H9 (cell line): ENCODE results near the gene AKAP14. TPM values are rescaled to one million over a fixed set of nuclear protein-coding genes. Genes with fewer than 3 reads are reported as not detected.

Experiments
- DNase-seq: peaks from one replicate; pipeline ENCODE4 v3.0.0-alpha.2; 2017
- H2AFZ ChIP-seq: one replicate; pipeline ENCODE4 v1.6.1; 2013; ENCODE audit warnings: mild to moderate bottlenecking, low read length, control low read depth, moderate library complexity
- H2AK5ac ChIP-seq: 2 replicates; pipeline ENCODE4 v1.6.1; 2013; ENCODE audit warnings: low read length, control low read depth, mixed read lengths; ENCODE audit not compliant: insufficient read length
- H2BK120ac ChIP-seq: one replicate; pipeline ENCODE4 v1.6.1; 2013; ENCODE audit warnings: low read depth, mild to moderate bottlenecking, low read length, control low read depth, inconsistent platforms; ENCODE audit not compliant: poor library complexity, severe bottlenecking
- H2BK12ac ChIP-seq: 2 replicates; pipeline ENCODE4 v1.6.1; 2013; ENCODE audit warnings: low read length, control low read depth, mixed read lengths, low read depth; ENCODE audit not compliant: insufficient read length
- H2BK15ac ChIP-seq: 2 replicates; pipeline ENCODE4 v1.6.1; 2013; ENCODE audit warnings: low read depth, low read length, control low read depth
- H2BK20ac ChIP-seq: one replicate; pipeline ENCODE4 v1.6.1; 2013; ENCODE audit warnings: low read depth, mild to moderate bottlenecking, low read length, control low read depth, inconsistent platforms; ENCODE audit not compliant: poor library complexity, severe bottlenecking
- H2BK5ac ChIP-seq: 2 replicates; pipeline ENCODE4 v1.6.1; 2013; ENCODE audit warnings: low read length, control low read depth, mixed read lengths; ENCODE audit not compliant: insufficient read length
- H3K14ac ChIP-seq: 2 replicates; pipeline ENCODE4 v1.6.1; 2013; ENCODE audit warnings: low read length, control low read depth; ENCODE audit not compliant: insufficient read depth
- H3K18ac ChIP-seq: 2 replicates; pipeline ENCODE4 v1.6.1; 2013; ENCODE audit warnings: low read depth, mild to moderate bottlenecking, mixed read lengths, low read length, control low read depth; ENCODE audit not compliant: insufficient read length
- H3K23ac ChIP-seq: 2 replicates; pipeline ENCODE4 v1.6.1; 2013; ENCODE audit warnings: low read length, control low read depth, mixed read lengths, low read depth; ENCODE audit not compliant: insufficient read length
- H3K23me2 ChIP-seq: 2 replicates; pipeline ENCODE4 v1.6.1; 2013; ENCODE audit warnings: low read depth, mild to moderate bottlenecking, mixed read lengths, low read length, control low read depth; ENCODE audit not compliant: insufficient read length, poor library complexity, severe bottlenecking
- H3K27ac ChIP-seq: 2 replicates; pipeline ENCODE4 v1.5.1; 2013; ENCODE audit warnings: low read length, control low read depth, mixed read lengths, low read depth; ENCODE audit not compliant: insufficient read length
- H3K27me3 ChIP-seq: 2 replicates; pipeline ENCODE4 v1.6.1; 2013; ENCODE audit warnings: low read length, control low read depth, inconsistent platforms; ENCODE audit not compliant: insufficient read depth
- H3K4ac ChIP-seq: 2 replicates; pipeline ENCODE4 v1.6.1; 2013; ENCODE audit warnings: low read depth, mild to moderate bottlenecking, control low read depth, inconsistent platforms, low read length, moderate library complexity
- H3K4me1 ChIP-seq: 2 replicates; pipeline ENCODE4 v1.6.1; 2013; ENCODE audit warnings: low read length, control low read depth, inconsistent platforms; ENCODE audit not compliant: insufficient read depth
- H3K4me2 ChIP-seq: 2 replicates; pipeline ENCODE4 v1.6.1; 2013; ENCODE audit warnings: low read length, control low read depth, mixed read lengths; ENCODE audit not compliant: insufficient read length, insufficient read depth
- H3K56ac ChIP-seq: 2 replicates; pipeline ENCODE4 v1.6.1; 2013; ENCODE audit warnings: low read depth, mild to moderate bottlenecking, mixed read lengths, low read length, control low read depth; ENCODE audit not compliant: insufficient read length
- H3K79me1 ChIP-seq: 2 replicates; pipeline ENCODE4 v1.6.1; 2013; ENCODE audit warnings: low read depth, mild to moderate bottlenecking, moderate library complexity, low read length, control low read depth, inconsistent platforms; ENCODE audit not compliant: insufficient read depth, poor library complexity, severe bottlenecking
- H3K79me2 ChIP-seq: 2 replicates; pipeline ENCODE4 v1.6.1; 2013; ENCODE audit warnings: low read length, control low read depth, inconsistent platforms; ENCODE audit not compliant: insufficient read depth
- H3K9ac ChIP-seq: 2 replicates; pipeline ENCODE4 v1.6.1; 2013; ENCODE audit warnings: low read length, control low read depth, mixed read lengths; ENCODE audit not compliant: insufficient read length; ENCODE audit errors: extremely low read depth
- H3K9me3 ChIP-seq: one replicate; pipeline ENCODE4 v1.6.1; 2013; ENCODE audit warnings: low read depth, low read length, inconsistent platforms; ENCODE audit not compliant: control insufficient read depth
- H3T11ph ChIP-seq: one replicate; pipeline ENCODE4 v1.6.1; 2013; ENCODE audit warnings: mild to moderate bottlenecking, low read length, control low read depth, inconsistent platforms
- H4K20me1 ChIP-seq: one replicate; pipeline ENCODE4 v1.6.1; 2013; ENCODE audit not compliant: control insufficient read depth, insufficient read length, insufficient read depth
- H4K5ac ChIP-seq: 2 replicates; pipeline ENCODE4 v1.6.1; 2013; ENCODE audit warnings: low read depth, mild to moderate bottlenecking, mixed read lengths, low read length, control low read depth; ENCODE audit not compliant: insufficient read length
- H4K8ac ChIP-seq: replicated peaks from 2 replicates; pipeline ENCODE4 v1.6.1; 2013; ENCODE audit warnings: low read length, control low read depth, mixed read lengths, low read depth; ENCODE audit not compliant: insufficient read length
- H4K91ac ChIP-seq: 2 replicates; pipeline ENCODE4 v1.6.1; 2013; ENCODE audit warnings: low read depth, mild to moderate bottlenecking, moderate library complexity, mixed read lengths, low read length, control low read depth; ENCODE audit not compliant: insufficient read length
- H3K27ac Mint-ChIP-seq, 3 experiments: 2 replicates in 2 of 3; 3 replicates in 1 of 3; pipeline ENCODE4 v1.8.0; 2020 to 2021; ENCODE audit warnings: mixed read lengths in 3 of 3, mild to moderate bottlenecking in 1 of 3, moderate library complexity in 1 of 3
- H3K27me3 Mint-ChIP-seq: 2 replicates; pipeline ENCODE4 v1.8.0; 2021; ENCODE audit warnings: low read depth, mild to moderate bottlenecking, moderate library complexity, mixed read lengths
- H3K36me3 Mint-ChIP-seq, 3 experiments: 2 replicates in 2 of 3; 3 replicates in 1 of 3; pipeline ENCODE4 v1.8.0; 2020 to 2021; ENCODE audit warnings: low read depth in 3 of 3, mixed read lengths in 3 of 3; ENCODE audit not compliant: insufficient read depth in 1 of 3
- H3K4me1 Mint-ChIP-seq, 2 experiments: 2 replicates each; pipeline ENCODE4 v1.8.0; 2020; ENCODE audit warnings: mixed read lengths in 2 of 2
- H3K4me3 Mint-ChIP-seq, 2 experiments: 2 replicates in 1 of 2; 3 replicates in 1 of 2; pipeline ENCODE4 v1.8.0; 2020 to 2021; ENCODE audit warnings: mild to moderate bottlenecking in 2 of 2, mixed read lengths in 2 of 2, moderate library complexity in 1 of 2
- H3K9me3 Mint-ChIP-seq, 2 experiments: 2 replicates in 1 of 2; 3 replicates in 1 of 2; pipeline ENCODE4 v1.8.0; 2020; ENCODE audit warnings: mild to moderate bottlenecking in 2 of 2, mixed read lengths in 2 of 2, moderate library complexity in 1 of 2
- WGBS: extraction: QIAGEN DNeasy Blood & Tissue Kit; methylation state at CpG from one replicate; pipeline ENCODE4 v1.1.7; 2013; ENCODE audit warnings: missing lambda C conversion rate, low lambda C conversion rate, mixed read lengths; ENCODE audit not compliant: insufficient read length; ENCODE audit errors: extremely low coverage; 5-methylcytosine and 5-hydroxymethylcytosine counted together
- total RNA-seq: library from RNA; stranded (reverse); gene quantifications from 2 replicates; pipeline ENCODE4 v1.2.1, GENCODE V29; 2021
- TF ChIP-seq, protein P1 (sequence below): fragments of 200-600 bp; sonication (generic); conservative IDR thresholded peaks from 3 replicates; pipeline ENCODE4 v1.8.0; 2021; ENCODE audit warnings: antibody characterized with exemption, mild to moderate bottlenecking

AKAP14 gene
- total RNA-seq, 1 experiment from 2014 or later: not detected

DNA sequence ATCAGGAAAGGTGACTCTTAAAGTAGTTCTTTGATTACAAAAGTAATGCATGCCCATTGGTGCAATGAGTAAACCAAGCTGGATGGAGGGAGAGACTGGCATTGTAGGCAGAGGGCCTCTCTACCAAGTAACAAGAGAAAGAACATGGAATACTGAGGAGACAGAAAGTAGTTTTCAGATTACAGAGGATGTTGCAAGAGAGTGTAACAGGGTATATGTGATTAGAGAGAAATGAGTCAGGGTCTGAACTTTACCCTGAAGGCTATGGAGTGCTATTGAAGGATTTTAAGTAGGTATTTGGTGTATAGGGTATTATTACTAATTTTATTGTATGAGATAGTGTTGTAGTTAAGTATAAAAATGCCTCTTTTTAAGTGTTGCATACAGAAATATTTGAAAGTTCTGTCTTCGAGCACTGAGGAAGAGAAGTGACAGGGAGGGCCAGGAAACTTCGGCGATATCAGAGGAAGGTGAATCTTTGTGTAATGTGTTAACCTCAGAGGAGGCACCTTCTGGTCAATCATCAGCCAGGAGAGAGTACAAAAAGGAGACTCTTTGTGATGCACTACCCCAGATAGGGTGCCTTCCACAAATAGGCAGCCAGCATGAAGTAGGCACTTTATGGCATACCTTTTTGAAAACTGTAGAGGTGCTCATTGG is 39.7 kb downstream of the AKAP14 start:
- Mint-ChIP-seq H3K36me3 (peaks cover 9 to 40% (median 28%) of the 10 kb centered on the region in 3 experiments), H3K27ac (no peak overlapping the region), H3K27me3 (no peaks in the 10 kb centered on the region), H3K9me3 (peaks cover 40 to 50% of the 10 kb centered on the region in 2 experiments), H3K4me1 (no peaks in the 10 kb centered on the region), H3K4me3 (no peak overlapping the region)
- Histone ChIP-seq H2BK5ac (no peak overlapping the region), H4K91ac (no peak overlapping the region), H4K5ac (no peak overlapping the region), H2AK5ac (no peak overlapping the region), H4K8ac (no peak overlapping the region), H3K79me1 (no peaks in the 10 kb centered on the region), H3K56ac (no peak overlapping the region), H3K27ac (no peak overlapping the region), H3K4me2 (no peak overlapping the region), H4K20me1 (no peaks in the 10 kb centered on the region), H3K27me3 (no peaks in the 10 kb centered on the region), H3K18ac (no peak overlapping the region), H3K23me2 (no peaks in the 10 kb centered on the region), H2BK120ac (no peak overlapping the region), H3K14ac (no peak overlapping the region), H2BK12ac (no peak overlapping the region), H3T11ph (no peak overlapping the region), H2BK20ac (no peak overlapping the region), H3K4me1 (no peaks in the 10 kb centered on the region), H2BK15ac (no peak overlapping the region), H3K4ac (no peak overlapping the region), H3K79me2 (no peaks in the 10 kb centered on the region), H3K23ac (no peak overlapping the region), H3K9me3 (no peaks in the 10 kb centered on the region), H2AFZ (no peak overlapping the region), H3K9ac (no peak overlapping the region)
- no peak for DNase-seq
- TF ChIP-seq, protein P1, sequence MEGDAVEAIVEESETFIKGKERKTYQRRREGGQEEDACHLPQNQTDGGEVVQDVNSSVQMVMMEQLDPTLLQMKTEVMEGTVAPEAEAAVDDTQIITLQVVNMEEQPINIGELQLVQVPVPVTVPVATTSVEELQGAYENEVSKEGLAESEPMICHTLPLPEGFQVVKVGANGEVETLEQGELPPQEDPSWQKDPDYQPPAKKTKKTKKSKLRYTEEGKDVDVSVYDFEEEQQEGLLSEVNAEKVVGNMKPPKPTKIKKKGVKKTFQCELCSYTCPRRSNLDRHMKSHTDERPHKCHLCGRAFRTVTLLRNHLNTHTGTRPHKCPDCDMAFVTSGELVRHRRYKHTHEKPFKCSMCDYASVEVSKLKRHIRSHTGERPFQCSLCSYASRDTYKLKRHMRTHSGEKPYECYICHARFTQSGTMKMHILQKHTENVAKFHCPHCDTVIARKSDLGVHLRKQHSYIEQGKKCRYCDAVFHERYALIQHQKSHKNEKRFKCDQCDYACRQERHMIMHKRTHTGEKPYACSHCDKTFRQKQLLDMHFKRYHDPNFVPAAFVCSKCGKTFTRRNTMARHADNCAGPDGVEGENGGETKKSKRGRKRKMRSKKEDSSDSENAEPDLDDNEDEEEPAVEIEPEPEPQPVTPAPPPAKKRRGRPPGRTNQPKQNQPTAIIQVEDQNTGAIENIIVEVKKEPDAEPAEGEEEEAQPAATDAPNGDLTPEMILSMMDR: no peak
- no CpG with 5 or more reads among the region's 3 CpGs for WGBS
